HG02943 (cell line): Measurements from ENCODE around the gene GNL2.
"Not testable (repeated sequence)": the region's sequence is repeated elsewhere in the genome, so short reads cannot be mapped to it uniquely, and the experiment has no call there.

Source experiments
- ATAC-seq: cut with Tn5 transposase; IDR thresholded peaks from one replicate; pipeline ENCODE4 v1.9.1; 2021; ENCODE audit warnings: mild to moderate bottlenecking, low read depth, moderate library complexity; ENCODE audit not compliant: unreplicated experiment

Gene GNL2

GRCh38 chr1:37609002-37609401, 13.3 kb upstream of the GNL2 start:
- ATAC-seq, result no peak

- ATAC-seq, result no peak
Measured at GRCh38 chr1:37606481-37607263, 10.9 kb upstream of the GNL2 start.

GRCh38 chr1:37605806-37606474, 10.2 kb upstream of the GNL2 start:
- ATAC-seq, result no peak

- ATAC-seq, result no peak
Measured at GRCh38 chr1:37605061-37605650, 9.4 kb upstream of the GNL2 start.

GRCh38 chr1:37602750-37603694, 7.3 kb upstream of the GNL2 start:
- no peak for ATAC-seq

GRCh38 chr1:37601441-37601840, 5.7 kb upstream of the GNL2 start:
- no peak for ATAC-seq

GRCh38 chr1:37599940-37600339, 4.2 kb upstream of the GNL2 start:
- ATAC-seq, result no peak

- ATAC-seq, result no peak
Measured at GRCh38 chr1:37596182-37596667, 488 bp upstream of the GNL2 start.

- ATAC-seq, result no peak
Measured at GRCh38 chr1:37593726-37594125, 2.0 kb downstream of the GNL2 start.

GRCh38 chr1:37588939-37589338, 6.8 kb downstream of the GNL2 start:
- no peak for ATAC-seq

GRCh38 chr1:37584544-37584943, 11.2 kb downstream of the GNL2 start:
- not testable (repeated sequence) for ATAC-seq

GRCh38 chr1:37575692-37576091, 20.0 kb downstream of the GNL2 start:
- no peak for ATAC-seq

GRCh38 chr1:37574834-37575480, 20.8 kb downstream of the GNL2 start:
- no peak for ATAC-seq

- ATAC-seq, result no peak
Measured at GRCh38 chr1:37570528-37571334, 25.0 kb downstream of the GNL2 start.

GRCh38 chr1:37567023-37567422, 28.7 kb downstream of the GNL2 start:
- no peak for ATAC-seq

GRCh38 chr1:37564892-37565291, 30.8 kb downstream of the GNL2 start:
- no peak for ATAC-seq

GRCh38 chr1:37562984-37563383, 32.8 kb downstream of the GNL2 start:
- ATAC-seq, result no peak

GRCh38 chr1:37561133-37562132, 34.3 kb downstream of the GNL2 start:
- ATAC-seq, result no peak
